ENCODE data around the gene CLDN20.

The CLDN20 gene

DNA sequence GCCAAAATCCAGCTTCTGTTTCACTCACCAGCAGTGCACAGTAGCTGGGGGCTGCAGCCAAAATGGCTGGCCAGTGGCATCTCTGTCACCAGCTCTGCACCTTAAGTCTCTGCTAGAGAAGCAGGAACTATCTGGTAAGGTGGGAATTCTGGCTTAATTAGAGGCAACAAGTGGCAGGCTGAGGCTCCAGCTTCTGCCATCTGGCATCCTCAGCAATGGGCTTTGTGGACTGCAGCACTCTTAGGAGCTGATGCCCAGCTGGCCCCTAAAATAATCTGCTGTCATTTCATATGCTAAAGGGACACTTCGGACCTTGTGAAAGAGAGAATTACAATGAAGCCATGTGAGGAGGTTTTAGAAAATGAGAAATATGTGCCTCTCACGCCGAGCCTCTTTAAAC is 4.6 kb upstream of the CLDN20 start:
- Histone ChIP-seq H2BK5ac (ENCODE audit: low read length) (no peak overlapping the region), H3K4me1 (ENCODE audit: control insufficient read depth in 2 of 2, insufficient read depth in 1 of 2, low read depth in 1 of 2, low read length in 2 of 2) (peaks cover 16% of the 10 kb centered on the region in 2 donors), H3K4me2 (ENCODE audit: insufficient read depth, low read length, poor library complexity, severe bottlenecking) (no peak overlapping the region), H2AFZ (ENCODE audit: low read length) (no peak overlapping the region), H3K79me1 (ENCODE audit: low read depth, low read length) (no peaks in the 10 kb centered on the region), H3K14ac (ENCODE audit: low read length) (no peak overlapping the region), H4K8ac (ENCODE audit: low read depth, low read length) (no peak overlapping the region), H2BK120ac (ENCODE audit: low read depth, low read length) (no peak overlapping the region), H2BK15ac (ENCODE audit: low read length) (no peak overlapping the region), H3K27ac (replicated peaks; ENCODE audit: low read length) (no peak overlapping the region), H3K9ac (ENCODE audit: low read depth, low read length, poor library complexity) (no peak overlapping the region), H2AK5ac (ENCODE audit: low read depth, low read length) (no peak overlapping the region), H3K18ac (ENCODE audit: low read length) (no peak overlapping the region), H4K91ac (ENCODE audit: low read depth, low read length, poor library complexity) (no peak overlapping the region), H3K27me3 (ENCODE audit: control insufficient read depth in 3 of 3, insufficient read depth in 3 of 3, low read depth in 1 of 3, low read length in 3 of 3) (no peaks in the 10 kb centered on the region), H3K23ac (ENCODE audit: low read depth, low read length, poor library complexity) (no peak overlapping the region), H2BK12ac (ENCODE audit: low read length) (peak overlapping the region; percentile 31), H3K4ac (ENCODE audit: low read length) (no peak overlapping the region), H3K36me3 (replicated peaks in 1 of 2; ENCODE audit: control insufficient read depth in 2 of 2, insufficient read depth in 2 of 2, low read length in 2 of 2) (peaks cover 14 to 72% of the 10 kb centered on the region in 2 donors), H3K9me3 (replicated peaks in 1 of 2; ENCODE audit: control insufficient read depth in 2 of 2, insufficient read depth in 1 of 2, low read depth in 1 of 2, low read length in 2 of 2) (no peaks in the 10 kb centered on the region), H3K4me3 (ENCODE audit: low read length in 2 of 2) (no peak overlapping the region)
- DNase-seq (ENCODE audit: low spot score), result no peak
- no CpG with 5 or more reads among the region's 3 CpGs for WGBS, 2 donors (ENCODE audit: extremely low coverage in 2 of 2, insufficient read length in 2 of 2, insufficient replicate concordance in 1 of 2)

GRCh38 chr6:155259897-155260296 is 3.9 kb upstream of the CLDN20 start:
- H3K18ac ChIP-seq (ENCODE audit: low read length), result no peak overlapping the region
- no peak overlapping the region for H3K27ac ChIP-seq (replicated peaks; ENCODE audit: low read length)
- H3K23ac ChIP-seq (ENCODE audit: low read depth, low read length, poor library complexity), result no peak overlapping the region
- no peaks in the 10 kb centered on the region for H3K9me3 ChIP-seq (replicated peaks in 1 of 2; ENCODE audit: control insufficient read depth in 2 of 2, insufficient read depth in 1 of 2, low read depth in 1 of 2, low read length in 2 of 2)
- no peak overlapping the region for H2BK5ac ChIP-seq (ENCODE audit: low read length)
- H3K4me1 ChIP-seq (ENCODE audit: control insufficient read depth in 2 of 2, insufficient read depth in 1 of 2, low read depth in 1 of 2, low read length in 2 of 2), result peaks cover 16 to 17% of the 10 kb centered on the region in 2 donors
- no CpG with 5 or more reads among the region's 5 CpGs for WGBS, 2 donors (ENCODE audit: extremely low coverage in 2 of 2, insufficient read length in 2 of 2, insufficient replicate concordance in 1 of 2)
- H2BK15ac ChIP-seq (ENCODE audit: low read length), result no peak overlapping the region
- no peak overlapping the region for H3K9ac ChIP-seq (ENCODE audit: low read depth, low read length, poor library complexity)
- peaks cover 12 to 71% of the 10 kb centered on the region in 2 donors for H3K36me3 ChIP-seq (replicated peaks in 1 of 2; ENCODE audit: control insufficient read depth in 2 of 2, insufficient read depth in 2 of 2, low read length in 2 of 2)
- H2AK5ac ChIP-seq (ENCODE audit: low read depth, low read length), result no peak overlapping the region
- no peak overlapping the region for H2AFZ ChIP-seq (ENCODE audit: low read length)
- H3K4me2 ChIP-seq (ENCODE audit: insufficient read depth, low read length, poor library complexity, severe bottlenecking), result no peak overlapping the region
- H3K14ac ChIP-seq (ENCODE audit: low read length), result no peak overlapping the region
- no peak overlapping the region for H3K4me3 ChIP-seq (ENCODE audit: low read length in 2 of 2)
- H4K91ac ChIP-seq (ENCODE audit: low read depth, low read length, poor library complexity), result no peak overlapping the region
- H3K79me1 ChIP-seq (ENCODE audit: low read depth, low read length), result no peaks in the 10 kb centered on the region
- no peak overlapping the region for H2BK120ac ChIP-seq (ENCODE audit: low read depth, low read length)
- no peak overlapping the region for H2BK12ac ChIP-seq (ENCODE audit: low read length)
- H3K4ac ChIP-seq (ENCODE audit: low read length), result no peak overlapping the region
- DNase-seq (ENCODE audit: low spot score), result no peak
- H3K27me3 ChIP-seq (ENCODE audit: control insufficient read depth in 3 of 3, insufficient read depth in 3 of 3, low read depth in 1 of 3, low read length in 3 of 3), result no peaks in the 10 kb centered on the region
- H4K8ac ChIP-seq (ENCODE audit: low read depth, low read length), result no peak overlapping the region

- no peak overlapping the region for H2BK15ac ChIP-seq (ENCODE audit: low read length)
- H4K8ac ChIP-seq (ENCODE audit: low read depth, low read length), result no peak overlapping the region
- H3K4me3 ChIP-seq (ENCODE audit: low read length in 2 of 2), result no peak overlapping the region
- H2AK5ac ChIP-seq (ENCODE audit: low read depth, low read length), result no peak overlapping the region
- no peak overlapping the region for H2BK5ac ChIP-seq (ENCODE audit: low read length)
- no peak overlapping the region for H3K4me2 ChIP-seq (ENCODE audit: insufficient read depth, low read length, poor library complexity, severe bottlenecking)
- no peak overlapping the region for H4K91ac ChIP-seq (ENCODE audit: low read depth, low read length, poor library complexity)
- no peak overlapping the region for H3K18ac ChIP-seq (ENCODE audit: low read length)
- H3K23ac ChIP-seq (ENCODE audit: low read depth, low read length, poor library complexity), result no peak overlapping the region
- DNase-seq (ENCODE audit: low spot score), result no peak
- H3K9ac ChIP-seq (ENCODE audit: low read depth, low read length, poor library complexity), result no peak overlapping the region
- WGBS, 2 donors (ENCODE audit: extremely low coverage in 2 of 2, insufficient read length in 2 of 2, insufficient replicate concordance in 1 of 2), result no CpG with 5 or more reads among the region's 3 CpGs
- no peak overlapping the region for H2BK12ac ChIP-seq (ENCODE audit: low read length)
- no peaks in the 10 kb centered on the region for H3K9me3 ChIP-seq (replicated peaks in 1 of 2; ENCODE audit: control insufficient read depth in 2 of 2, insufficient read depth in 1 of 2, low read depth in 1 of 2, low read length in 2 of 2)
- no peak overlapping the region for H2BK120ac ChIP-seq (ENCODE audit: low read depth, low read length)
- H3K14ac ChIP-seq (ENCODE audit: low read length), result no peak overlapping the region
- H2AFZ ChIP-seq (ENCODE audit: low read length), result no peak overlapping the region
- peaks cover 16 to 18% of the 10 kb centered on the region in 2 donors for H3K4me1 ChIP-seq (ENCODE audit: control insufficient read depth in 2 of 2, insufficient read depth in 1 of 2, low read depth in 1 of 2, low read length in 2 of 2)
- H3K27me3 ChIP-seq (ENCODE audit: control insufficient read depth in 3 of 3, insufficient read depth in 3 of 3, low read depth in 1 of 3, low read length in 3 of 3), result no peaks in the 10 kb centered on the region
- H3K79me1 ChIP-seq (ENCODE audit: low read depth, low read length), result no peaks in the 10 kb centered on the region
- no peak overlapping the region for H3K27ac ChIP-seq (replicated peaks; ENCODE audit: low read length)
- no peak overlapping the region for H3K4ac ChIP-seq (ENCODE audit: low read length)
- peaks cover 12 to 67% of the 10 kb centered on the region in 2 donors for H3K36me3 ChIP-seq (replicated peaks in 1 of 2; ENCODE audit: control insufficient read depth in 2 of 2, insufficient read depth in 2 of 2, low read length in 2 of 2)
These were observed 3.1 kb upstream of the CLDN20 start for GRCh38 chr6:155260686-155261085.

DNA sequence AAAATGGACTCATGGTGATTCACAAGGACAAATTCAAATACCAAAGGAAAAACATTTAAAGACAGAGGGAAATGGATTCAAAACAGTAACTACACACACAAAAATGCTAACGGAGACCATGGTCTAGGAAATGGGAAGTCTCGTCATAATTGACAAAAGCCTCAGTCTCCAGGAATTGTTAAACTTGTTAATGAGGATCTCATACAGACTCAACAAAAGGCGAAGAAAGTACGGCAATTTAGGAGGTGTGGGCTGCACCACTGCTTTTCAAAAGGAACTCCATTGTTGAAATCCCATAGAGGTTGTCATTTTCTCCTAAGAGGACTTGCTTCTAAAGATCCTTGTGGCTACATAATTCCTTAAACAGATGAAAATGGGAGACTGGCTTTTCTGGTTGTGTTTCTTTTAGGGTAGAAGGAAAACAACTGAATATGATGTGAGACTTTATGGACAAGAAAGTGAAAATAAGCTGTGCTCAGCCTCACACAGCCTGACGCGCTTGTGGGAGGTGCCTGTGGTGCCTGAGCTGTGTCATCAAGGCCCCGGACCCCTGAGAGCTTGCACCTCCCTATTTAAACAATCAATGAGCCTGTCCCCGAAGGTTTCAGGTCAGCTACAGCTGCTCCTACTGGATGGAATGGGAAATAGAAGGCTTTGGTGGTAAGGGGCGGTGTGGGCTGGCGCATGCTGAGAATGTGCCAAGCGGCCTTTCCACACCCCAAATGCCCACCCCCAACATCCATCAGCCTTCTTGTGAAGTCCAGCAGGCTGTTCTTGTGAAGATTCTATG is 2.5 kb upstream of the CLDN20 start:
- H2AK5ac ChIP-seq (ENCODE audit: low read depth, low read length), result no peak overlapping the region
- no peak overlapping the region for H3K4me3 ChIP-seq (ENCODE audit: low read length in 2 of 2)
- peaks cover 16 to 18% of the 10 kb centered on the region in 2 donors for H3K4me1 ChIP-seq (ENCODE audit: control insufficient read depth in 2 of 2, insufficient read depth in 1 of 2, low read depth in 1 of 2, low read length in 2 of 2)
- peak; percentile 40 for DNase-seq (ENCODE audit: low spot score)
- H4K8ac ChIP-seq (ENCODE audit: low read depth, low read length), result no peak overlapping the region
- no peak overlapping the region for H2BK5ac ChIP-seq (ENCODE audit: low read length)
- no peak overlapping the region for H3K14ac ChIP-seq (ENCODE audit: low read length)
- peak overlapping the region; percentile 41 for H3K27ac ChIP-seq (replicated peaks; ENCODE audit: low read length)
- no peaks in the 10 kb centered on the region for H3K79me1 ChIP-seq (ENCODE audit: low read depth, low read length)
- no CpG with 5 or more reads among the region's 11 CpGs for WGBS, 2 donors (ENCODE audit: extremely low coverage in 2 of 2, insufficient read length in 2 of 2, insufficient replicate concordance in 1 of 2)
- H2BK15ac ChIP-seq (ENCODE audit: low read length), result no peak overlapping the region
- no peaks in the 10 kb centered on the region for H3K9me3 ChIP-seq (replicated peaks in 1 of 2; ENCODE audit: control insufficient read depth in 2 of 2, insufficient read depth in 1 of 2, low read depth in 1 of 2, low read length in 2 of 2)
- peak overlapping the region; percentile 35 for H3K4me2 ChIP-seq (ENCODE audit: insufficient read depth, low read length, poor library complexity, severe bottlenecking)
- H4K91ac ChIP-seq (ENCODE audit: low read depth, low read length, poor library complexity), result no peak overlapping the region
- H3K36me3 ChIP-seq (replicated peaks in 1 of 2; ENCODE audit: control insufficient read depth in 2 of 2, insufficient read depth in 2 of 2, low read length in 2 of 2), result peaks cover 11 to 61% of the 10 kb centered on the region in 2 donors
- peak overlapping the region; percentile 39 for H3K18ac ChIP-seq (ENCODE audit: low read length)
- no peaks in the 10 kb centered on the region for H3K27me3 ChIP-seq (ENCODE audit: control insufficient read depth in 3 of 3, insufficient read depth in 3 of 3, low read depth in 1 of 3, low read length in 3 of 3)
- H2BK12ac ChIP-seq (ENCODE audit: low read length), result no peak overlapping the region
- H3K23ac ChIP-seq (ENCODE audit: low read depth, low read length, poor library complexity), result no peak overlapping the region
- no peak overlapping the region for H2AFZ ChIP-seq (ENCODE audit: low read length)
- no peak overlapping the region for H3K9ac ChIP-seq (ENCODE audit: low read depth, low read length, poor library complexity)
- no peak overlapping the region for H2BK120ac ChIP-seq (ENCODE audit: low read depth, low read length)
- no peak overlapping the region for H3K4ac ChIP-seq (ENCODE audit: low read length)

All from neuronal stem cell (in vitro differentiated cells).